GM19328 (cell line): Measurements from ENCODE around the gene ENO2.

Experiments
- ATAC-seq: cut with Tn5 transposase; IDR thresholded peaks from one replicate; pipeline ENCODE4 v1.9.1; 2021; ENCODE audit warnings: mild to moderate bottlenecking, moderate library complexity; ENCODE audit not compliant: unreplicated experiment

The ENO2 gene

DNA sequence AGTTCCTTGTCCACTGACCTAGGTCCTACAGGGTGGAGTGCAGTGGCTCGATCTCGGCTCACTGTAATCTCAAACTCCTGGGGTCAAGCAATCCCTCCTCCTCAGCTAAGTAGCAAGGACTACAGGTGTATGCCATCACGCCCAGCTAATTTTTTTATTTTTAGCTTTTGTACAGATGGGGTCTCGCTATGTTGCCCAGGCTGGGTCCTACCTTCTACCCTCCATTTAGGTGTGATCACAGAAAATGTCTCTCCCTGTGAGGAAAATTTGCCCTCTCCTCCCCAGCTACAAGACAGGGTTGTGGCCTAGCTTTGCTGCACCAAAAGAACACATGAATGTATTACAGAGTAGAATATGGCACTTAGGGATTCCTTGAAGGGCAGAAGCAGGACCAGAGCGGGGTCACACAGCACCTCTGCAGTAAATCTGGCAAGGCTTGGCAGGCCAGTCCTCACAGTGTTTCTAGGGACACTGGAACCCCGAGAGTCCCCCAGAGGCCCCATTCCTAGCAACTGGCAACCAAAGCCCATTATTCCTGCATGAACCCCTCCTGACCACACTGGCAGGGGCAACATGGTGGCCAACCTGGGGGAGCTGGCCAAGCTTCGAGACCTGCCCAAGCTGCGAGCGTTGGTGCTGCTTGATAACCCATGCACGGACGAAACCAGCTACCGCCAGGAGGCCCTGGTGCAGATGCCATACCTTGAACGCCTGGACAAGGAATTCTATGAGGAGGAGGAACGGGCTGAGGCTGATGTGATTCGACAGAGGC lies 2.0 kb upstream of the ENO2 start:
- no peak for ATAC-seq

DNA sequence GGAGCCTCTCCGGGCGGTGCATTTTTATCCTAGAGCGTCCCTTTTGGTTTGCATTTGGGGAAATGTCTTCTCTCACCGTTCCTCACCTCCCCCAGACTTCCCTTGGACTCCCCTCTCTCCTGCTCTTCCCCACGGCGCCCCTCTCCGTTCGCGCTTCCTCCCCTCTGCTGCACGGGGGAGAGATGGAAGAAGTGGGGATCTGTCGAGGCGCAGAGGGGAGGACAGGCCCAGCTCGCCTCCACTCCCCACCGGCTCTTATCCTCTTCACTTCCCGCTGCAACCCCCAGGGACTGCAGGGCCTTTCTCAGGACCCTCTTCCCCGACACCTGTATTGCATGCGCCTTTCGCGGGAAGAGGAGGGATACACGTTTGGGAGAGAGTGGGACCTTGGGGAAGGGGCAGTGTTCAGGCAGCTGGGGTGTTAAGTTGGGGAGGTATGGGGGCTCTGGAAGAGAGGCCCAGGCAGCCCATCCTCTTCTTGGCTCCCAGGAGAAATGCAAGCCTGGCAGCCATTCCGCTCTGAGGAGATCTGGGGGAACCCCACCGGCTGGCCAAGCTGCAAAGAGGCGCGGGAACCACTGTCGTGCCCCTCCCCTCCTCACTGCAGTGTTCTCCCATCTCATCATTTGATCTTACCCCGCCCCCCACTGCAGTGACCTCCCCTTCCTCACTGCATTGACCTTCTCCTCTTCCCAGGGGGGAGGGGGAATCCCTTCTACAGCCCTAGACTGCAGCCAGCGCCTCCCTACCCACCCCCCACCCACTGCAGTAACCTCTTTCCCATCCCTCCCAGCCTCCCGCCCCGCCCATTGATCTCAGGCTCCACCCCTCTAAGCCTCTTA lies 788 bp downstream of the ENO2 start:
- no peak for ATAC-seq

GRCh38 chr12:6915789-6916285 lies 1.5 kb downstream of the ENO2 start:
- ATAC-seq: no peak

DNA sequence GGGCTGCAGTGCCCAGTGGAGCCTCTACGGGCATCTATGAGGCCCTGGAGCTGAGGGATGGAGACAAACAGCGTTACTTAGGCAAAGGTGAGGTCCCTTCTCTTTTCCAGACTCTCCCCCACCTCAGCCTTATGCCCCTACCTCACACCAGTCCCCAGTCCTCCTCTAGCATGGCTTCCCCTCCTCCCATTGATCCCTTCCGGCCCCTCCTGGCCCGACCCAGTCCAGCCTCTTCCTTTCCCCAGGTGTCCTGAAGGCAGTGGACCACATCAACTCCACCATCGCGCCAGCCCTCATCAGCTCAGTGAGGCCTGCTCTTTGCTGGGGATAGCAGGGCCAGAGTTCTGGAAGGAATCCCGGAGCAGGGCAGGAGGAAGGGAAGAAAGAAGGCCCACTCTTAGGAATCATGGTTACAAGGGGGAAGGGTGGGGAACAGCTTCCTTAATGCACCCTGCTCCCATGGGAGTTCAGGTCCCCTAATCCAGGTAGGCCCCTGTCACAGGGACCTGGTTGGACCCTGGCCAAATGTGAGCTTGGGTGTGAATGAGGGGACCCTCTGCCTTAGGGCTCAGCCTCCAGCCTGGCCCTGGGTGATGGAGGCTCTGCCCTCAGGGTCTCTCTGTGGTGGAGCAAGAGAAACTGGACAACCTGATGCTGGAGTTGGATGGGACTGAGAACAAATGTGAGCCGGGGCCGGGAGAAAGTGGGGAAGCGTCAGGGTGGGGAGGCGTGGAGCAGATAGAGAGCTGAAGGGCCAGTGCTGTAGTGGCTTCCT lies 2.2 kb downstream of the ENO2 start:
- ATAC-seq: no peak

- ATAC-seq: no peak
Measured at GRCh38 chr12:6917491-6918231, 3.3 kb downstream of the ENO2 start.

GRCh38 chr12:6919588-6919987 lies 5.2 kb downstream of the ENO2 start:
- ATAC-seq: no peak

- no peak for ATAC-seq
Measured at GRCh38 chr12:6921539-6921938, 7.2 kb downstream of the ENO2 start.

- no peak for ATAC-seq
Measured at GRCh38 chr12:6921996-6922946, 7.9 kb downstream of the ENO2 start.

DNA sequence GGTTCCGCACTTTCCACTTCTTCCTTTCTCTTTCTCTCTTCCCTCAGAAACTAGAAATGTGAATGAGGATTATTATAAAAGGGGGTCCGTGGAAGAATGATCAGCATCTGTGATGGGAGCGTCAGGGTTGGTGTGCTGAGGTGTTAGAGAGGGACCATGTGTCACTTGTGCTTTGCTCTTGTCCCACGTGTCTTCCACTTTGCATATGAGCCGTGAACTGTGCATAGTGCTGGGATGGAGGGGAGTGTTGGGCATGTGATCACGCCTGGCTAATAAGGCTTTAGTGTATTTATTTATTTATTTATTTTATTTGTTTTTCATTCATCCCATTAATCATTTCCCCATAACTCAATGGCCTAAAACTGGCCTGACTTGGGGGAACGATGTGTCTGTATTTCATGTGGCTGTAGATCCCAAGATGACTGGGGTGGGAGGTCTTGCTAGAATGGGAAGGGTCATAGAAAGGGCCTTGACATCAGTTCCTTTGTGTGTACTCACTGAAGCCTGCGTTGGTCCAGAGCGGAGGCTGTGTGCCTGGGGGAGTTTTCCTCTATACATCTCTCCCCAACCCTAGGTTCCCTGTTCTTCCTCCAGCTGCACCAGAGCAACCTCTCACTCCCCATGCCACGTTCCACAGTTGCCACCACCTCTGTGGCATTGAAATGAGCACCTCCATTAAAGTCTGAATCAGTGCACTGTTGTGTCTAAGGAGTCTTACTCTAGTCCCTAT lies 8.8 kb downstream of the ENO2 start:
- ATAC-seq: no peak

DNA sequence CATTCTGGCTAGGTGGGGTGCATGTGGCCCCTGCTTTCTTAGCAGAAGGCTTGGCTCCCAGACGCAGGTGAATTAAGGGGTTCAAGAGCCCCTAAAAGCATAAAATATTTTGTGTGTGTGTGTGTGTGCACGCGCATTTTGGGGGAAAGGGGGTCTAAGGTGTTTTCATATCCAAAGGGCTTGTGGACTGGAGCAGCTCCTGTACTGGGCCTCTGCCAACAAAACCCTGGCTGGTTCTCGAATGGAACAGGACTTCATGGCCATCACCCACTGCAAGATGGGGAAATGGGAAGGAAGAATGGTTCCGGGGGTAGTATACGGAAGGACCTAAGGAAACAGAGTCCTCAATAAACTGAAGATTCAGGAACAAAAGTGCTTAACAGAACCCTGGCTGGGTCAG lies 9.5 kb downstream of the ENO2 start:
- no peak for ATAC-seq

GRCh38 chr12:6925239-6925539 lies 10.8 kb downstream of the ENO2 start:
- no peak for ATAC-seq

DNA sequence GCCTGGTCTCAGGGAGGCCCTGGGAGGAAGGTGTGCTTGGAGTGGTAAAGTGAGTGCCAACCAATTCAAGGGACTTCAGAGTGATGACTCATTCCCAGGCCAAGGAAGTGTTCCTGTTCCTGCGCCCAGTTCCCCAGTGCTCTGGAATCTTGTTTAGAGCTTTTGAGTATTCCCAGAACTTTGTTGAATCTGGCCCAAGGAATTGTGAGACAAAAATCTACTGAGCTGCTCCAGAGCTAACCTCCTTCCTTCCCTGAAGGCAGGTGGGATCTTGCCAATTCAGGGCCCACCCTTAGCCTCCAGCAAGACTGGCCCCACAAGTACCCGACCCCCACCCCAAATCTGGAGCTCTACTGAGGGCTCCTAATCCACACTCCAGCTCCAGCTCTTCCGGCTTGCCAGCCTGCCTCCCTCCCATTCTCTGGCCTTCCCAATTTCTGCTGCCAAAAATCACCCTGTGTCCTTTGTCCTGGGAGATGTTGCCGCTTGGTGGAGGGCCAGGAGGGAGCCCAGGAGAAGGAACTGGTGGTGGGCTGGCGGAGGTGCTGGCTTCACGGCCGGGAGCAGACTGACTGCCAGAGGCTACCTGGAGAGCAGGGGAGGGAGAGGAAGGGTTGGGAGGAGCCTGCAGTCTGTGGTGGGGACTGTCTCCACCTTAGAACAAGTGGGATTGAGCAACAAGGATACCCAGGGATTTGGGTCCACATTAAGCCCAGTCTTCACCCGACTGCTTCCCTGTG lies 11.3 kb downstream of the ENO2 start:
- no peak for ATAC-seq

DNA sequence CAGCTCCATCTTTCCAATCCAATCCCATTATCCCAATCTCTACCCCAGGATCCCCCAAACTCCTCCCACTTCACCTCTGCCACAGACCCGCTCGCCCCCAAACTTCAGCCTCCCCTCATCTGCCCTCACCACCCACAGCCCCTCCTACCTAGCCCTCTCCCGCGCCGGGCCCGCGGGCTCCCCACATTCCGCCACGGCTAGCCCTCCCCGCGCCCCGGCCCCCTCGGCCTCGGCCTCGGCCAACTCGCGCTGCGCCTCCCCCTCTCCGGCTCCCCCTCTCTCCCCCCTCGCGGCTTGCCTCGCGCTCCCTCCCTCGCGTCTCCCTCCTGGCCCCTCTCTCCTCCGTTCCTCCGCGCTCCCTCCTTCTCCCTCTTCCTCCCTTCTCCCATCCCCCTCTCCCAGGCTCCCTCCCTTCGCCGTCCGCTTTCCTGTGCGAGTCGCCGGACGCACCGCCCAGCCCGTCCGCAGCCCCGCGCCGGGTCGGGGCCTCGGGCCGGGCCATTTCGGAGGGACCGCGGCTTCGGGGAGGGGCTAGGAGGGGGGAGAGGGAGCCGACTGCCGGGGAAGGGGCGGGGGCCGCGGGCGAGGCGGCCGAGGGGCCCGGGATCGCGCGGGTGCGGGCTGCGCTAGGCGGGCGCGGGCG lies 13.1 kb downstream of the ENO2 start, which contains the start of gene ATN1:
Gene ATN1, plus strand, starts transcription at position 581 of the 643 bp plus-strand sequence. CDS start 6,043 bp downstream, outside the sequence.
- ATAC-seq: no peak

DNA sequence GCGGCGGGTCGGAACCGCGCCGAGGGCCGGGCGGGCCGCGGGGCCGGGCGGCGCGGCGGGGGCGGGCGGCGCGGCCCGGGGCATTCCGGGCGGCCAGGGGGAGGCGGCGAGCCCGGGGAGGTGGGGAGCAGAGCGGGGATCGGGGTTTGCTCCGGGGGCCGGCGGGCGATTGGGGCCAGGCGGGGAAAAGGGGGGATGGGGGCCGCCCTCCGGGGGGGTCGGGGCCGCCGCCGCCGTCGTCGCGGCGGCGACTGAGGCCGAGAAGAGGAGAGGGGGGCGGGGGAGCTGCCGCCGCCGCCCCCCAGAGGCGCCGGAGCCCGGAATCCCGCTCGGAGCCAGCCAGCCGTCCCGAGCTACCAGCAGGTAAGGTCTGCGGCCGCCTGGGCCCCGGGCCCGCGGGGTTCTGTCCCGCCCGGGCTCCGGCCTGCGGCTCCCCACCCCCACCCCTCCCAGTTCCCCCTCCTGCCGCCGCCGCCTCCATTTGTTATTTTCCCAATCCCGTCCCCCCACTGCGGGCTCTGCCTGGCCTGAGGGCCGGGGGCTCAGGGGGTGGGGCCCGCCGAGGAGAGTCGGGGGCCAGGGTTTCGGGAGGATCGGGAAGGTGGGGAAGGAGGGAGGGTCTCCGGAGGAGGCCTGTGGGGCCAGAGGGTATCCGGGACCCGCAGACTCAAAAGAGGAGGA lies 13.8 kb downstream of the ENO2 start:
- ATAC-seq: no peak

DNA sequence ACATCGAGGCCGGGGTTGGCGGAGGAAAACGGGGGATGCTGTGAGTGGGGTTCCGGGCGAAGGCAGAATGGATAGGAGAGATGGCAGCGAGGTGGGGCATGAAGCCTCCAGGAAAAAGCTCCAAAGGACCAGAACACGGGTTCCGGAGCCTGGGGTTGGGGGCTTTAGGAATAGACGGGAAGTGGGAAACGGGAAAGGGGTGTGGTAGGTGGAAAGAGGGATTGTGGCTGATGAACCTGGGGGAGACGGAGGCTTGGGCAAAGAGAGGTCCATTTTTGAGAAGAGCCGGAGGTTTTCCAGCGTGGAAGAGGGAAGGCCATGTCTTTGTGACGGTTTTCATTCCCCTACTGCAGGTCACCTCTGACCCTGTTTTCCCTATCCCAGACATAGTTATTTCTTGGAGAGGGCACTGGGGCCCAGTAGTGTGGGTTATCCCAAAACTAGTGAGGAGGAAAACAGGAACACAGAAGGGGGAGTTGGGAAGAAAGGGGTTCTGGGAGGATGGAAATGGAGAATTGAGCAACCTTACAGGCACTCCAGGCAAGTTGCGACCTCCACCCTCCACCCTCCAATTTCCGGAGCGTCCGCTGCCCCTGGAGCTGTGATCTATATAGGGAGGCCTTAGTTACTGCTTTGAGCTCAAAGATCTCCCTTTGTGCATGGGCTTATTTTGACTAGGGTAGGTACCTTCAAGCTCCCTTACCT lies 14.5 kb downstream of the ENO2 start:
- no peak for ATAC-seq
